ENCODE measurements around the gene LHFPL6.

Gene LHFPL6

DNA sequence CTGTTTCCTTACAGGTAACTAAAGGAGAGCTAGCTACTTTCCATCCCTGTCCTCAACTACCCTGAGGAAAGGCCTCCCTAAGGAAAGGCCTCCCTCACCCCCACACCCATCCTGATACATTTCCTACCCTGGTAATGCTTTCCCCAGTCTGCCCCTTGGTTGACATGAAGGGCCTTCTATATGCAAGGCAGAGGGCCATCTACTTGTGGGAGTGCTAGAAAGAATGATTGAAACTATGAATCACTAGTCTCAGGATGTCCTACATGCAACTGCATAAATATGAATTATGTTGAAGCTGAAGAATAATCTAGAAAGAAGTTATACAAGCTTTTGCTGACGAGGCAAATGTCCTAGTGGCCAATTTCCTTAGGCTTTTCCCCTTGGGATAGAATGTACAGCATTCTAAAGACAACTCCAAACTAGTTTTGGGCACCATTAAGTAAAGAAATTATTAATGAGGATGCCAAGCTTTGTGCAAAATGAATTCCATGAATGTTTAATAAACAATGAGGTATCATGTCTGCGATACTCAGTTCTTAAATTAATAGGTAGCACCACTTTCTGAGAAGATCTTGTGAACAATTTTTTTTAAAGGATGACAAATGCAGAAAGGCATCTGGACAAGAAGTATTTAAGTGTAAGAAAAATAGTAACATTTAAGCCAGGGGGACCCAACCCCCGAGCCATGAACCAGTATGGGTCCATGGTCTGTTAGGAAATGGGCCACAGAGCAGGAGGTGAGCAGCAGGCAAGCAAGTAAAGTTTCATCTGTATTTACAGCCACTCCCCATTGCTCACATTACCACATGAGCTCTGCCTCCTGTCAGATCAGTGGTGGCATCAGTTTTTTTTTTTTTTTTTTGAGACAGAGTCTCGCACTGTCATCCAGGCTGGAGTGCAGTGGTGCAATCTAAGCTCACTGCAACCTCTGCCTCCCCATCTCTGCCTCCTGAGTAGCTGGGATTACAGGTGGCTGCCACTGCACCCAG, 223.0 kb downstream of the LHFPL6 start:
- DNase-seq = no peak

DNA sequence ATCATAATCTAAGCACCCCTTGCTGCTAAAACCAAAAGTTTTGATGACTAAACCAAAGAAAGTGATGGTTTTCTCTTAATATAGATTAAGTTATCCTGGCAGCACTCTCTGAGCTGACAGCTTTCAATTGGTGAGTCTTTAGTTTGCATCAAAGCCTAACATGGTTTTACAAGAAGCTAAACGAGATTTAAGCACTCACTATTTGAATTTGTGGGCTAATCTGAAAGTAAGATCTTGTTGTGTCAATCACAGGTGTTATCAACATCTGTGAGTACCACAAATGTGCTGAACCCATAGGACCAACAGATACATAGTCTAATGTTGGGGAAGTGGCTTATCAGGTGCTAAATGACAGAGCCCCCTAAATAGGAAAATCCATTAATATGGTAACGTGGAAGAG, 223.9 kb downstream of the LHFPL6 start:
- no peak for DNase-seq

DNA sequence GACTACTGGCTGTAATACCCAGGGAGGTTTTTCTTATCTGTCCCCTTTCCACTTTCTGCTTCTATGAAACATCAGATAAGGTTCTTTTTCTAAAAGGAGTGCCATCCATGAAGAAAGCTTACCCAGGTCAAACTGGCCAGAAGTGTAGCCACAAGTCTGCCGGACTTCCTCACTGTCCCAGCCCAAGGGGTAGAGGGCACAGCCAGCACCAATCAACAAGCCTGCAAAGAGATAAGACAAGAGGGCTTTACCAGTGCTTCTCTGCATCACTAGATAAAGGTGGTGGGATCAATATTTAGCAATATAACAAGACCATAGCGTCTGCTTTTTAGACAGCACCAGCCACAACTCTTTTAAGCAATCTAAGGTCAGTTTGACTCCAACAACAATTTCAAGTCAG, 224.7 kb downstream of the LHFPL6 start:
- DNase-seq = no peak

DNA sequence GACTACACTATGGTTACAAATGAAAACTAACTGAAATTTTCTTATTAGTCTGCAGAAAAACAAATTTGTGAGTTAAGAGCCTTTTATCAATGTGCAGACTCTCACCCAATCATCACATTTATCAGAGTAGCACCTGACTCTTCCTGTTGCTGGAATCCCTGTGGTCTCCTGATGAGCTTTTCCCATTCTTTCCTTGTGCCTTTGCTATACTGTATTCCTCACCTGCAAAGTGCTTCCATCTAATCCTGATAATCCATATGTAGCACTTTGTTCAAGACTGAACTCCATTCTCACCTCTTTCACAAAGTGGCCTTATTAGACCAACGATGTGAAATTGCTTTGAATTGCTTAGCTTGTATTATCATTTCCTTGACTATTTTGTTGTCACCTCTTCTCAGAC, 225.3 kb downstream of the LHFPL6 start:
- no peak for DNase-seq

DNA sequence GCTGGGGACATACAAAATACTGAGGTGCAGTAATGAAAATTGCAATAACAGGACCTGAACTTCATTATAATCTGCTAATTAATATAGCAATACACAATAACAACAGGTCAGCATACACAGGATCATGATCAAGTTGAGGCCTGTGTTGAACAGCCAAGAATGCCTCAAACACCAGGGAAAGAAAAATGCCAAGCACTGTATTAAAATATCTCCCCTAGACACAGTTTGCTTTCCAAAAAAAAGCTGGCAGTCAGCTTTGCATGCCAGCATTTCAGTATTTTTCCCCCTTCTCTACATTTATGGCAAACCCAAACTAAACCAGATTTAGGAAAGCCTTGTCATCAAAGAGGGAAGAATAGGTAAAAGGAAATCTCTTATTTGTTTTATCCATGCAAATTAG, 226.9 kb downstream of the LHFPL6 start:
- DNase-seq = no peak

DNA sequence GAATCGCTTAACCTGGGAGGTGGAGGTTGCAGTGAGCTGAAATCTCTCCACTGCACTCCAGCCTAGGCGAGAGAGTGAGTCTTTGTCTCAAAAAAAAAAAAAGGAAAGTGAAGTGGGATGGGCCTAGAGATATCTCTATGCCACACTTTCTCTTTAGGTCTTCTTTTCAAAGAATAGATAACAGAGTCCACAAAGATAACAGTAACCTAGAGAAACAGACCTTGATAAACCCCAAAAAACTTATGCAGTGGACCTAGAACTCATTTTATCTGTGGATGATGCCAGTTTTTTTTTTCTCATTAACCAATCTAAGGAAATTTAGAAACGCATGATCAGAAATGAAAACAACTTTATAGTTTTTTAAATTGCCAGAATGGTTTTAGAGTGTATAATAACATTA, 227.4 kb downstream of the LHFPL6 start:
- no peak for DNase-seq

DNA sequence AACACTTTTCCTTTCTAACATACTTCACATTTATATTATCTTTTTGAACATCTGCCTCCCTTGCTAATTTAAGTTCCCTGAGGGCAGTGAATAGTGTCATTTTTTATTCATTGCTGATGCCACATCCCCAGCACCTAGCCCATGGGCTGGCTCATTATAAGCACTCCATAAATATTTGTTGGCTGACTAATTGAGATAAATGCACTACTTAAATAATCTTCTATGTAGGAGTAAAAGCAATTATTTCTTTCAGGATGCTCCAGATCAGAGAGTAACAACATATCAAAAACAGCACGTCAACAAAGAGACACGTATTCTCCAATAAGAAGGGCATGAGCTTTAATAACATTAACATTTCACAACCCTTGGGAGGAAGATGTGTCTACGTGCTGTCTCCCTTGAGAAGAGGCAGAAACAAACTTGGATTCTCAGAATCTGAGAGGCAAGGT, 228.2 kb downstream of the LHFPL6 start:
- no peak for DNase-seq

DNA sequence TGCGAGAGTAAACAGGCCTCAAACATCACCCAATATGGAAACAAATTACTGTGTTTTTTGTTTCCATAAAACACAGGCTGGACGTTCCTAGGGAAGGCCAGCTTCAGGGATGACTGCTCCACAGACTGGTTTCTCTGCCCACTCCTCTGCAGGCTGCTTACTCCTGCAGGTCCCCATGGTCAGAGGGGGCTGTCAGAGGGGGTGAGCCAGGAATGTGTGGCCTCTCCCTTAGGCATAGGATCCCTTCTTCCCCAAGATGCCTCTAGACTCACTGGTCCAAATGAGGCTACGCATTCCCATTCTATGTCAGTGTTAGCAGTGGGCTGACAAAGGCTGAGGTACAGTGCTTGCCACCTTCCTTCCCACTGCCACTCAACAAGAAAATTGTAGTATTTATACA, 229.8 kb downstream of the LHFPL6 start:
- DNase-seq = no peak

DNA sequence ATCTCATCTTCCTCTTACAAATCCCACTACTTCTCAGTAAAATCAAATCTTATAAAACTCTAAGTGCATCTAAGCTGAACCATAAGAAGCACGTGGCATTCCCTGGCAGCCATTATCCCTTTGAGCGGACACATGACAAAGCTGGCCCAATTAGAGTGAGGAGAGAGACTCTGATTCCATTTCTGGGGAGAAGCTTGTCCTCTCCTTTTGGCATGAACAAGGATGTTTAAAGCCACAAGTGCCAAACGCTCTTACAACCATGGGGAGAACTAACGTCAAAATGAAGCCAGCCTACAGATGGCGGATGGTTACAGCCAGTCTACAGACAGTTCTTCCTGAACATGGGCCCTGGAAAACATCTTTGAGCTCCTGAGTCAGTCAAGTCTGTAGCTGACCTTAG, 231.3 kb downstream of the LHFPL6 start:
- DNase-seq = no peak

DNA sequence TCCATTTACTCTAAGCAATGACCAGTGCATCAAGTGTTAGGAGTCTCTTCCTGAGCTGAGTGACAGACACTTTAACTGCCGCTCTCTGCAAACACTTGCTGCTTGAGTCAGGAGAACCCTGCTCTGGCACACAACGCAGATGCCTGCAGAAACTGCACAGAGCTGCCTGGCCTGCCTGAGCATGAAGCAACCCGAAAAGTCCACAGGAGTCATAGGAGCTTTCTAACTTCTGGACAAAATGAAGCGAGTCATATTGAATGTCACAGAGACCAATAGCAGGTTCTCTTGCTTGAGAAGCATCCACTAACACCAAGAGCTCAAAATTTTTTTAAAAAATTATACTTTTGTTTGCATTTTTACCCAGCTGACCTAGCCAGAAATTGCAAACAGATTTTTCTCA, 232.4 kb downstream of the LHFPL6 start:
- DNase-seq = no peak

DNA sequence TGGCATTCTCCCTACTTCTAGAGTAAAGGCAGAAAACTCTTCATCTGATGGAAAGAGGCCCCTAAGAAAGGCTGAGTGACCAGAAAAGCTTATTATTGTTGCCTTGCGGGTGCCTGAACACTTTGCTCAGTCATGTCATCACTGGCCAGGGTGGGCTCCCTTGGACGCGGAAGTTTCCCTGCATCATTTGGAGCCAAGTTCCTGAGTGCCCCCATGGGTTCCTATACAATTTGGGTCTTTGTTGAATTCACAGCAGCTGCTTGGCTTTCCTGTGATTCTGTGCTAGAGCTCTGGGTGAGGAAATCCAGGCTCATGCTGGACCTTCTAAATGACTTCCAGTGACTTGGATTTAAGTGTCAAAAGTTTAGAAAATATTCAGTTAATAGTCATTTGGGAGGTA, 232.9 kb downstream of the LHFPL6 start:
- no peak for DNase-seq

DNA sequence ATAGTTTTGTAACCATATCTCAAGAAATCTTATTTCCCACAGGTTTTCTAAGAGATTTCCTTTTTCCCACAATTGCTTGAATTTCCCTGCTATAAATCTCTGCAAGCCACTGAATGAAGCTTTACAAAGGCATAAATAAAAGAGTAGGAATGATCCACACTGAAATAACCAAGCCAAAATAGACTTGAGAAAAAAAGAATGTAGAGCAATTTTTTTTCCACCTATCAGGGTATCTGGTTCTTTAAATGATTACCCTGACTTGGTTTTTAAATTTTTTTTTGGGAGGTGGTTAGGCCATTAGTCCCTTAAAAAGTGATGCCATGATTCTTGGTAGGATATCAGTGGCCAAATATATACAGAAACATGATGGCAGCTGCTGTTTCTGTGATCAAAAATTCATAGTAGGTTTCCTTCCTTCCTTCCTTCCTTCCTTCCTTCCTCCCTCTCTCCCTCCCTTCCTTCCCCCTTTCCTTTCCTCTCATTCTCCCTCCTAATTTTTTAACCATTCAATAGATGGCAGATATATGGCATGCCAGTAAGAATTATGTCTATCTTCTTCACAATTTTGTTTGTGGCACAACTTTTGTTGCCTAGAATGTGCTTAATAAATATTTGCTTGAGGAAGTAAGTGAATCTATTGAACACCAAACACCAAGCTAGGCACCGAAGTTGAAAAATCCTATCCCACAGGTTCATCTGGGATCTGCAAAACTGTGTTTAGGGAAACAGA, 233.7 kb downstream of the LHFPL6 start:
- DNase-seq = no peak

DNA sequence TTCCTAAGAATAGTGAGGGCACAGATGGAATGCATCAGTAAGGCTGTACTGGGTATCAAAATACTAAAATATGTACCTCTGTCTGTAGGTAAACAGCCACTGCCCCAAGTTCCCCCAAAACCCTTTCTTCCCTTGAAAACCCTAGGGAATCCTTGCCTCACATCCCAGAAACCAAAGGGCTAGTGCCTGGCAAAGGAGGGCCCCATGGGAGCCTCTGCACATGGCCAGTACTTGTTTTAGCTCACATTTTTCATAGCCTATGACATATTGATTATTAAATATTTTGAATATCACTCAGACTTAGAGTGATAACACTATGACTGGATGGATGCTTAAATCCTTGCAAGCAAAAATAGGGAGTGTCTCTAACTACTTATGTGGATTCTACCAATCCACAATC, 237.1 kb downstream of the LHFPL6 start:
- DNase-seq = no peak

DNA sequence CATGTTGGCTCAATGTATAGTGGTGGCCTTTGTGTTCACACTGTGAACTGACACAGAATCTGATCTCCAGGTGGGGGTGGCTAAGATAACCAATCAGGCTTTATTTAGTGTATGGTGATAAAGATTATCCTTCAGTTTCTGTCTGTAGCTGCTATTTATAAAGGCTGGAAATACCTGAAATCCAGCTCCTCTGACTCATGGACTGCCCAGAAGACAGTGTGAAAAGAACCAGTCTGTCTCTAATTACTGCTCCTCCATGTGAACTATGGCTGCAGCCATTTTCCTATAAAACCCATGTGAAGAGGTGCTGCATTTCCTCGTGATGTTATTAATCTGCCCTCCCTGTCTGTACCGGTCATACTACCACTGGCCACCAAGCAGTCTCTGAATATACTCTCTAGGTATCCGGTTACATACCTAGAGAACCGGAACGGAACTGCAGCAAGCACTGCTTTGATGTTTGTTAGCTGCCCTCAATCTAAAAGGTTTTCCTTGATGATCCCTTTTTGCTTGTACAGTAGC, 238.0 kb downstream of the LHFPL6 start:
- DNase-seq = no peak

DNA sequence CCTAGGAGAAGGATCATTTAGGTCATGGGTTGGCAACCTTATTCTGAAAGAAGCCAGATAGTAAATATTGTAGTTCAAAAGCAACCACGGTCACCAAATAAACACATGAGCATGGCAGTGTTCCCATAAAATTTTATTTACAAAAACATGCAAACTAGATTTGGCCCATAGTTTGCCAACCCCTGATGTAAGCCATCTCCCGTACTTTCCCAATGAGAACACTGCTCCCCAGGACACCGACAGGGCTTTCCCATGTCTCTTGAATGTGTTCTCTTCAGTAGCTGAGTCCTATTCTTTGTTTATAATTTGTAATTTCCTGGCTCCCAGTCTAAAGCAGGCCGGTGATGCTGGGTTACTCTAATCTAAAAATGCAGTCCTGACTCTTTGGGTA, 239.6 kb downstream of the LHFPL6 start:
- DNase-seq = no peak

DNA sequence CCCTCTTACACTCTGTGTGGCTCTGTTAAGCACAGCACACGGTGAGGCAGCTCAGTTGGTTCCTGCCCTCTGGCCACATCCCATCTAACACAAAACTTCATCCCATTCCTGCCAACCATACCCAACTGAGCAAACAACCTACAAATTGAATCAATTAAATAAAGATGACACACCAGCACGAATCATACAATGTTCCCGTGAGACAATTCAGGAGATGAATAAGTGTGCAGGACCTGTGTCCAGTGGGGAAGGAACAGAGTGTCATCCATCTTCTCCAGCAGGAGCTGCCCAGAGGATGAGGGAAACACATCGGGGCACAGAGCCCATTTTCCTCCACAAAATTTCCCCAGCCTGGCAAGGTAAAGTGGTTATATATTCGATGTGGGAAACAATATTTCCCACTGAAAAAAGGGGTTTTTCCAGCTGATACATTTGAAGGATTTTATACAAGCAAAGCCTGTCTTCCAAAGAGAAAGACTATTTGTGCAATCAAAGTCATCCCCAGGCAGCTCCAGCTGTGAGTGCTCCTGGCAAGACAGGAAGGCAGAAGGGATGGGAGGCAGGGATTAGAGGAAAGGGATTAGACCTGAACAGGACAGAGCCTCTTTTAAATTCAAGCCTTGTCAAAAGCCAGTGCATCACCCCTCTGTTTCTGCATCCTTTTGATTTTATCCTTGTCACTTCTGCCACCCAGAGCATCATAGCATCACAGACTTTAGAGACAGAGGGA, 240.2 kb downstream of the LHFPL6 start:
- no peak for DNase-seq

DNA sequence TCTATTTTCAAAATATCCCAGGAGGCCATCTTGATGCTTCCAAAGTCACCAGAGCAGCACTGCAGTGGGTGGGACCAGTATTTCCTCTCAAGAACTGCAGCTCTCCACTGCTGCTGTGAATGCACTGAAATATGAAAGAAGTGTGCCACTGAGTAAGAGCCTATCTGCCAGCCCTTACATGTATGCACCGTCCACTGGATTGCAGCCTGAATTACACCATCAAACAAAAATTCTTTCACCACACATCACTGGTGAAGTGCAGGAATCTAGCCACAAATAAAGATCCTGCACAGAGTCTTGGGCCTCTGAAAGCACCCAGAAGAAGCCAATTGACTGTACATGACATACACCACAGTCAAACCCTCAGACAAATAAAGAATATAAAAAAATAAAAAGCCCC, 249.0 kb downstream of the LHFPL6 start:
- DNase-seq = no peak

DNA sequence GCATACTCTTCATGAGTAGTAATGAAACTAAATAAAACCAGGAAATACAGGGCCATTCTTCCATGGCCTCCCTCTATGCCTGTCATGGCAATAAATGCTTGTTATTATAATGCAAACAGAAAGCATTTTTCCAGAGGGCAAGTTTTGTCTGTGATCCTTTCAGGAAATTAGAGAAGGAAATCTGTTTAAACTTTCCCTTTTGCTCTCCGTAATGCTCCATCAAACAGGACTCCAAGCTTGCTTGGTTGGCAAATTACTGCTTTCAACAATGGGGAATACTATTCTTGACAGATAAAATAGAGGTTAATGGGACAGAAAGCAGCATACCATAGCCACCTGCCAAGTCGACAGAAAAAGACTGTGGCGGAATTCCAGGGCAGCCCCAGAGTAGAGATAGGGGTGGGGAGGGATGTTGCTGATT, 252.5 kb downstream of the LHFPL6 start:
- no peak for DNase-seq

DNA sequence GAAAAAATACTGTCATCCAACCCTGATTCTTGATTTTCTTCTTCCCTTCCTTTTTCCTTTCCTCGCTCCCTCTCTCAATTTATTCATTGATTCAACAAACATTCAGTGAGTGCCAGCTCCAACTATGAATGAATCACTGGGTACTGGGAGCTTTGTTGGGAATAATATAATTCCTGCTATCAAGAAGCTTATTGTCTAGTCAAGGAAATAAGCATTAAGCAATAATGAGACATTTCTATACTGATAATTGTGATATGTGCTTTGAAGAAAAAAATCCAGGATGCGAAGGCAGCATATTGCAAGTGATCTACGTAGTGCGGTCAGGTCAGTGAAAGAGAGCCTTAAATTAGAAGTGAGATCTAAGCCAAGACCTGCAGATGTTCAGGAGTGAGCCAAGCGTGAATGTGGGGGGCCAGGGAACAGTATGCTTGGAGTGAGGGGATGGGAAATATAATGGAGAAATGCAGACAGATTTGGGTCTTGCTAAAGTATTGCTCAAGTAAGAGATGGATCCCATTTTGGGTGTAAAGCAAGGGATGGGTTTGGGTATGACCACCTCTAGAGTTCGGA, 253.5 kb downstream of the LHFPL6 start:
- no peak for DNase-seq

DNA sequence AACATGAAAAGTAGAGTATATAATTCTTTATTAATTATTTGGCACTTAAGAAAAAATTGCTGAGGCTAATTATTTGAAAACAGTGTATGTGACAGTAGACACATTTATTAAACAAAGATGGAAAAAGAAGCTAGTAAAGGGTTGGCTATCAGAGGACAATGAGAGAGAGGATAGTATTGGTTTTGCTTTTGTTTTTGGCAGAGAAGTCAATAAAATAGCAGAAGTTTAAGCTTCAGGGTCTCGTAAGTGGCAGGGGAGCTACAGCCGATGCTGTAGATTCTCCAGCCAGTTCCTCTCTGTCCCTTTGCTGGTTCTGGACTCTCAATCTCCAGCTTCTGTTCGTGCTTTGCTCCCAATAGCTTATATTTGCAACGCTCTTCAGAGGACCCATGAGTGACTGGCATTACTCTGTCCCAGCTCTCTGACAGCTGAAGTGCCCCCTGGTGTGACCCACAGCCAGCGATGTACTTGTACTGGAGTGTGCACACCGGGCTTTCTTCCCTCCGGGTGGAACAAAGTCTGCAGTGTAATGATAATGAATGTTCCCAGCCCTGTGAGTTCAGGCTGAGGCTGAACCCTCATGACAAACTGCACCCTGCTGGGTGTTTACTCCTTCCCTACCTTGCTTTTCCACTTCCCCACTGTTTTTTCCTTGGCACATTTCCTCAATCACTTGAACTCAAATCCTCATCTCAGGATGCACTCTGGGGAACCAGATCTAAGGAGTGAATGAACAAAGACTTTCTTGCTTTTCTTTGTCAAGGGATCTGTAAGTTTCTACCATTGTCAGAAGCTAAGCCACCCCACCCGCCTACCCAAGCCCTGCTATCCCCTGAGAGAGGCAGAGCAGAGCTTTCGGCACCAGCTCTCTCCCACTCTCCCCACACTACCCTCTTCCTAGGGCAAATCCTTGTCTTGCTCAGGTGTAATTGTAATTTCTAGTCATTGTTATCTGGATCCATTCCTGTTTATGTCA, 254.8 kb downstream of the LHFPL6 start:
- no peak for DNase-seq

DNA sequence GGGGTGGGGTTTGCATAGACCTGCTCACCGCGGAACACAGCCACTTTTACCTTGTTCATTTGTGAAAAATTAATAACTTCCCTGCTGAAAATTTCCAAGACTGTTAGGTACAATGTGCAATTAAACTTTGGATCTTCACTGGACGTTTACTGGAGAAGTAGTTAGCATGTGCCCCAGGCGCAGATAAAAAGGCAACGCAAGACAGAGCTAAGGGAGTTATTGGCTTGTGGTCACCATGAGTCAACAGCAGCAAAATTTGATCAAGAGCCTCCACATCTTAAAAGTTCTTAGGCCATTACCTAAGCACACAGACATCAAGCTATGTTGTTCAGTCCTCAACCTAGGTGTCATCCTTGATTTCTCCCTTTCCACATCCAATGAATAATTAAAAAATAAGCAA, 257.0 kb downstream of the LHFPL6 start:
- no peak for DNase-seq

DNA sequence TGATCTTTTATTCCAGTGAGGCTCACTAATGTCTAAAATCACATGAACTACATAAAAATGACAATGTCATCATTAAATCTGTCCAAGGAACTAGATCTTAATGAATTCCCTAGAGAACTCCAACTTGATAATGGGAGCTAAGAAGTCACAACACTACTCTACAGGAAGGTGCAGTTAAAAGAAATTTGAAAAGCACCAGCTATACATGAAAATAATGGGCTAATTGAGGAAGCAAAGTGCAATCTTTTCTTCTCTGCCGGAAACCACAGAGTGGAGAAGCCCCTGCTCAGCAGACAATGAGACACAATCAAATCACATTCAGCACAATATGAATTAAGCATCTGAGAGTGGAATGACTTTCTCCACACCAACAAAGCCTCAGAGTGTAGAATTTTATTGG, 261.7 kb downstream of the LHFPL6 start:
- DNase-seq = no peak

All from right hindlimb (tissue), 1 donor.